ENCODE results near the gene SYNCRIP. TPM values are rescaled to one million over a fixed set of nuclear protein-coding genes. Genes with fewer than 3 reads are reported as not detected.

Gene SYNCRIP
- total and polyA plus RNA-seq, 2 donors from 2014 or later: 26.5 to 109 TPM

DNA sequence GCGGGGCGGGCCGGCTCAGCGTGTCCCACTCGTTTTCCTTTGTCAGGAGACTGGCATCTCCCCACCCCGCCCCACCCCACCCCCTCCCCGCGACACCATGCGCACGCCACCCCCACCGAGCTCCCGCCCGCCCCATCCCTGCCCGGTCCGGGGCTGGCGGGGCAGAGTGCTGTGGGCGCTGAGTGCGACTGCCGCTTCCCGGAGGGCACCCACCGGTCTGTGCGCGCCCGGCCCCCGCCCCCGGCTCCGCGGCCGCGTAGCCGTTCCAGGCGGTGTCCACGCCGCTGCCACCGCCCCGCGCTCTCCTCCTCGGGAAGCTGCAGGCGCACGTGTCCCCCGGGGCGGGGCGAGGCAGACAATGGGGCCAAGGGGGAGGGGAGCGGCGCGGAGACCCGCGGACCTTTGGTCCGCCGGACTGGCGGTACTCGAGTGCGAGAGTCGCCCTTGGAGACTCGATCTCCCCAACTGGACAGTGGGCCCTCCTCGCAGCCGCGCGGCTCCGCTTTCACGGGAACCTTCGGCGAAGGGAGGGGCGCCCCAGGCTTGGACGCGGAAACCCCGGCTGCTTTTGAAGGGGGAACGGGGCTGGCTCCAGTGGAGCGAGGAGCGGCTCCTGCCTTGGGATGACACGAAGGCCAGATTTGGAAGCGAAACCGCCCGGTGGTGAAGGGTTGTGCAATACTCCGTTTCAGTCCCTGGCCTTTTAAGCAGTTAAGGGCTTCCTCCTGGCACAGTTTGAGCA lies 1.0 kb upstream of the SYNCRIP start:
- no peak for TF ChIP-seq CTCF (IDR thresholded peaks at IDR 0.05; ENCODE audit: borderline replicate concordance, extremely low read depth, insufficient read depth)
- H3K4me3 ChIP-seq (ENCODE audit: low read length in 3 of 3): peak overlapping the region; percentile 60 to 89 (median 82)
- no peak for FAIRE-seq
- peak overlapping the region; percentile 65 to 88 (median 85) for H3K9ac ChIP-seq (ENCODE audit: low read length in 3 of 3)
- intact Hi-C loops (cut with DNase I): no loop called here
- peak overlapping the region; percentile 99 for H3K27ac ChIP-seq (ENCODE audit: low read depth in 2 of 2, low read length in 2 of 2)
- H3K27me3 ChIP-seq (ENCODE audit: control insufficient read depth, insufficient read depth, low read length): no peaks in the 10 kb centered on the region
- no peaks in the 10 kb centered on the region for H3K9me3 ChIP-seq (ENCODE audit: control insufficient read depth in 2 of 3, insufficient read depth in 1 of 3, low read length in 3 of 3)
- H3K36me3 ChIP-seq (ENCODE audit: control insufficient read depth in 2 of 3, insufficient read depth in 3 of 3, low read length in 3 of 3): peaks cover 0 to 13% (median 1%) of the 10 kb centered on the region in 3 donors
- peak; percentile 89 to 97 (median 95) for DNase-seq
- H3K4me1 ChIP-seq (ENCODE audit: control insufficient read depth in 2 of 3, insufficient read depth in 2 of 3, low read depth in 1 of 3, low read length in 3 of 3): peaks cover 3 to 17% (median 8%) of the 10 kb centered on the region in 3 donors

- Histone ChIP-seq H3K4me1 (ENCODE audit: control insufficient read depth in 2 of 3, insufficient read depth in 2 of 3, low read depth in 1 of 3, low read length in 3 of 3) (peaks cover 3 to 17% (median 8%) of the 10 kb centered on the region in 3 donors), H3K27ac (ENCODE audit: low read depth in 2 of 2, low read length in 2 of 2) (peak overlapping the region; percentile 100), H3K27me3 (ENCODE audit: control insufficient read depth, insufficient read depth, low read length) (no peaks in the 10 kb centered on the region), H3K9me3 (ENCODE audit: control insufficient read depth in 2 of 3, insufficient read depth in 1 of 3, low read length in 3 of 3) (no peaks in the 10 kb centered on the region), H3K9ac (ENCODE audit: low read length in 3 of 3) (peak overlapping the region; percentile 89 to 97 (median 95)), H3K36me3 (ENCODE audit: control insufficient read depth in 2 of 3, insufficient read depth in 3 of 3, low read length in 3 of 3) (peaks cover 4 to 21% (median 5%) of the 10 kb centered on the region in 3 donors), H3K4me3 (ENCODE audit: low read length in 3 of 3) (peak overlapping the region; percentile 87 to 94 (median 91))
- FAIRE-seq (no peak), DNase-seq (peak; percentile 55 to 90 (median 75))
- no peak for TF ChIP-seq CTCF (IDR thresholded peaks at IDR 0.05; ENCODE audit: borderline replicate concordance, extremely low read depth, insufficient read depth)
- intact Hi-C loops (cut with DNase I): no loop called here
Measured at GRCh38 chr6:85641897-85642773, 551 bp downstream of the SYNCRIP start.

DNA sequence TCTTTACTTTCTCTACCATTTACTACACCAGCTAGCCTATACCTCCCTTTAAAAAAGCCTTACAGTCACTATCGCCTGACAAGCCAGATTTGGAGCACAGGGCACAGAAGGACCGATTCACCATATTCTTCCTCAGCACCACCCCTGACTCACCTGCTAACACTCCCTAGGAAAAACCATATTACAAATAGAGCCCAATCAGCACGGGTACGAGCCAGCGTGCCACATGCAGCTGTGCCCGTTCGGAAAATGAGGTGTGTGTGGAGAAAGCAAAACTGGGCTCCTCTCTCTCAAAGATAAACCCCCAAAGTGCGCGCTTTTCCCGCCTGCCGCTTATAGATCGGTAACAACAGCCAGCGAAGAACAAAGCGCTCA lies 1.2 kb downstream of the SYNCRIP start:
- Histone ChIP-seq H3K27me3 (ENCODE audit: control insufficient read depth, insufficient read depth, low read length) (no peaks in the 10 kb centered on the region), H3K27ac (ENCODE audit: low read depth in 2 of 2, low read length in 2 of 2) (peak overlapping the region; percentile 100), H3K9ac (ENCODE audit: low read length in 3 of 3) (peak overlapping the region; percentile 47 to 97 (median 95)), H3K4me1 (ENCODE audit: control insufficient read depth in 2 of 3, insufficient read depth in 2 of 3, low read depth in 1 of 3, low read length in 3 of 3) (peaks cover 3 to 17% (median 8%) of the 10 kb centered on the region in 3 donors), H3K4me3 (ENCODE audit: low read length in 3 of 3) (peak overlapping the region; percentile 74 to 91 (median 87)), H3K36me3 (ENCODE audit: control insufficient read depth in 2 of 3, insufficient read depth in 3 of 3, low read length in 3 of 3) (peaks cover 10 to 28% (median 11%) of the 10 kb centered on the region in 3 donors), H3K9me3 (ENCODE audit: control insufficient read depth in 2 of 3, insufficient read depth in 1 of 3, low read length in 3 of 3) (no peaks in the 10 kb centered on the region)
- TF ChIP-seq CTCF (IDR thresholded peaks at IDR 0.05; ENCODE audit: borderline replicate concordance, extremely low read depth, insufficient read depth): no peak
- DNase-seq: peak in 1 of 5 donors; percentile 5
- FAIRE-seq: no peak
- intact Hi-C loops (cut with DNase I): no loop called here
